Activated CD8-positive, alpha-beta memory T cell treated with anti-CD3 and anti-CD28 coated beads, Interleukin-2, amount 50 U/mL, for 1 hour (primary cell): Measurements from ENCODE around the gene RNF19B.
"Not testable (repeated sequence)": the region's sequence is repeated elsewhere in the genome, so short reads cannot be mapped to it uniquely, and the experiment has no call there.

ENCODE experiments used
- DNase-seq: peaks from one replicate; pipeline ENCODE4 v3.0.0-alpha.2; 2020; ENCODE audit errors: extremely low read depth

Gene RNF19B

GRCh38 chr1:32928715-32929114, 35.9 kb downstream of the RNF19B start:
- DNase-seq = no peak

DNA sequence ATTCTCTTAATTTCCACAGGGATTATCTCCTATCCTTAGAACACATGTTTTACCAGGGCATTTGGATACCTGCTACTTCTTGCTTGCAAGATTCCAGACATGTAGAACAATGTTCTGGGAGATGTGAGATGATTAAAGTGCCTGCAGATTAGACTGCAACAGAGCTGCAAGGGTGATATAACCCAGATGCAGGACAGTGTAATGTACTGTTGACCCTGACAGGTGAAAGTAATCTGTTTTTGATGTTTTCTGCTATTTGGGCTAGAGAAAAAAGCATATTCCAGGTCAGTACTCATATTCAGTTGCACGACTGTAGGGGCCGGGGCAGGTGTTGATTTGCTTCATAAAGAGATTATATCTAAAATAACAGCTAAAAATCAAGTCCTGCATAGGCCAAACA, 36.3 kb downstream of the RNF19B start:
- no peak for DNase-seq

DNA sequence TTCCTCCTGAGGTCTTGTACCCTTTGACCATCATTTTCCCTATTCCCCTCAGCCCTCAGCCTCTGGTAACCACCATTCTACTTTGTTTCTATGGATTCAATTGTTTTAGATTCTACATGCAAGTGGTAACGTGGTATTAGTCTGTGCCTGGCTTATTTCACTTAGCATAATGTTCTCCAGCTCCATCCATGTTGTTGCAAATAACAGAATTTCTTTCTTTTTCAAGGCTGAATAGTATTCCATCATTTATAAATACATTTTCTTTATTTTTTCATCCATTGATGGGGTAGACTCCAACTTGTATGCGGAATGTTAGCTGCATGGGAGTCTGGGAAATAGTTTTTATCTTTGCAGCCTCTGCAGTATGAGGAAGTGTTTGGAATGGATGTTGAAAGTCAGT, 37.2 kb downstream of the RNF19B start:
- no peak for DNase-seq

- DNase-seq = no peak
These were observed 38.0 kb downstream of the RNF19B start for GRCh38 chr1:32926562-32926961.

- no peak for DNase-seq
These were observed 39.0 kb downstream of the RNF19B start for GRCh38 chr1:32925403-32926162.

DNA sequence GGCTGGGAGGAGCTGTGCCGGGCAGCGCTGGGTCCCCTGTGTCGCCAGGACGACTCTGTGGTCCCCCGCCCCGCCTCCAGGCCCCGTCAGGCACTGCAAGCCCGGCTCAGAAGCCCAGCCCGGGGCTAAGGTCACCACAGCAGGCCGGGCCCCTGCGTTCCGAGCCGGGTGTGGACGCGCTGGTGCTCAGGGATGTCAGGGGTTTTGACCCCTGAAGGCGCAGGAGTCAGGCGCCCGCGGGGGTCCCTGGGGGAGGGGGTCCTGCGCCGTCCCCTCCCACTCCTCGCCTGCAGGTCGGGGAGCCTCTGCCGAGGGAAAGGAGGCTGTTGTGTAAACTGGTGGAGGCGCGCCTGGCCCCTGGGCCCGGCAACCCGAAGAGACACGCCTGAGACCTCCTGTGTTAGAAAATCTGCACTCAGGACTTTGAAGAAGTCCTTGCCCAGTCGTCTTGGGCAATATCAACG, 39.7 kb downstream of the RNF19B start:
- DNase-seq = no peak

- no peak for DNase-seq
These were observed 43.8 kb downstream of the RNF19B start for GRCh38 chr1:32920833-32921232.

DNA sequence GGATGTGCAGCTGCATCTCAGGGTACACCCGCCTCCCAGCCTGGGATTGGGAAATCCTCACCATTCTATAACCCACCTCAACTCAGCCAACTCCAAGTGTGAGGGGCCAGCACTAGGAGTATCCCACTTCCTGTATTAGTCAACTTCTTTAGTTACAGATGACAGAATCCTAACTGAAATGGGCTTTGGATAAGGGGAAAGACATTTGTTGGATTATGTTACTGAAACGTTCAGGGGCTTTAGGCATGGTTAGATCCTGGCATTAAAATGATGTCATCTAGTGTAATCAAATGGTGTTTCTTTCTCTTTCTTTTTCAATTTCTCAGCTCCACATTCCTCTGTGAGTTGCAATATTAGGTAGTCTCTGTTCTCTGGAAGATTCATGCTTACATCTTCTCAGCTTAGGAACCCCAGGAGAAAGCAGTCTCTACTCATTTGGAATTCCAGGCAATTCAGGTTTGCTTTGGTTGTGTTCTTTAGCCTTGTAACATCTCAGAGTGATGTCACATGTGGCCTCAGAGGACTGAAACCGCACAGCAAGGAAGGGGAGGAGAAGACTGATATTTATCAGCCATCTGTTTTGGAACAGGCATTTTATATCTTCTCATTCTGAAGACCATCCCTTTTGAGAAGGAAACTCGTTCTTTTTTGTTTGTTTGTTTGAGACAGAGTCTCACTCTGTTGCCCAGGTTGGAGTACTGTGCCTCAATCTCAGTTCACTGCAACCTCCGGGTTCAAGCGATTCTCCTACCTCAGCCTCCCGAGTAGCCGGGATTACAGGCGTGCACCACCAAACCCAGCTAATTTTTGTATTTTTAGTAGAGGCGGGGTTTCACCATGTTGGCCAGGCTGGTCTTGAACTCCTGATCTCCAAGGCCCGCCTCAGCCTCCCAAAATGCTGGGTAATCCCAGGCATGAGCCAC, 44.5 kb downstream of the RNF19B start:
- no peak for DNase-seq

DNA sequence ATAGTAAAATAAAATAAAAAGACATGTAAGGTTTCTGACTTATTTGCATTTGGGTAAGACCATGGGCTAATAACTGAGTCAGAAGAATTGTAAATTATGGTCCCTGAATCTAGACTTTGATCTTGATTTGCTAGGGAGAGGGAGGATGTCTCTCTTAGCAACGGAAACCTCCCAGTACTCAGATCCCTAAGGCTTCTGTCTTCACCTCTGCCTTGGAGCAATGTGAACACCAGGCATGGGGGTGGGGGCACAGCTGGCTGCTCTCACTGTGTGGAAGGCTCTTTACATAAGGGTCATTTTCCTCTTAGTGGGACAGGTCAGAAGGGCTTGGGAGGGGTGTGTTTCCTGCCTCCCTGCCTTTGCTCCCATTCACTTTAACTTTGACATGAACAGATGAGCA, 46.4 kb downstream of the RNF19B start:
- DNase-seq = no peak

GRCh38 chr1:32917521-32917920, 47.1 kb downstream of the RNF19B start:
- no peak for DNase-seq

DNA sequence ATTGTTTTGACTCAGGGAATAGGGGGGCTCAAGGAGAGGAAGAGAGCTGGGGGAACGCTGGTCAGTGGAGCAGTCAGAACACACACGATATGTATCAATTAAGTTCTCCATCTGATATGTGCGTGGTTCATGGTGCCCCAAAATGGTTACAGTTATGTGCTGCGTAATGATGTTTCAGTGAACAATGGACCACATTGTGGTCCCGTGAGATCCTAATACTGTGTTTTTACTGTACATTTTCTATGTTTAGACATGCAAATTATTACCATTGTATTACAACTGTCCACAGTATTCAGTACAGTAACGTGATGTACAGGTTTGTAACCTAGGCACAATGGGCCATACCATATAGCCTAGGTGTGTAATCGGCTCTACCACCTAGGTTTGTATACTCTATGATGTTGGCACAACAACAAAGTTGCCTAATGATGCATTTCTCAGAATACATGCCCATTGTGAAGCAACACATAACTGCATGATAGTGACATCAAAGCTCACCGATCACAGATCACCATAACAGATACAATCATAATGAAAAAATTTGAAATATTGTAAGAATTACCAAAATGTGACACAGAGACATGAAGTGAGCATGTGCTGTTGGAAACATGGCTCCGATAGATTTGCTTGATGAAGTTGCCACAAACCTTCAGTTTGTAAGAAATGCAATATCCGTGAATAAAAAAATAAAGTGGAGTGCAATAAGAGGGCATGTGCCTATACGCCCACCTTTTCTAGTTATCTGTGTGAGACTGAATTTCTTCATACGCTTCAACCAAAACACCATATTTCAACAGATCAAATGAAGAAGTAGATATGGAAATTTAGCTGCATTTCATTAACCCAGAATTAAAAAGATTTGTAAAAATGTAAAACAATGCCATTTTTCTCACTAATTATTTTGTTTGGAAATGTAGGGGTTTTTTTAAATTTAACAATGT, 48.6 kb downstream of the RNF19B start:
- no peak for DNase-seq

GRCh38 chr1:32910319-32910718, 54.3 kb downstream of the RNF19B start:
- no peak for DNase-seq

GRCh38 chr1:32907435-32907834, 57.2 kb downstream of the RNF19B start:
- DNase-seq = no peak

DNA sequence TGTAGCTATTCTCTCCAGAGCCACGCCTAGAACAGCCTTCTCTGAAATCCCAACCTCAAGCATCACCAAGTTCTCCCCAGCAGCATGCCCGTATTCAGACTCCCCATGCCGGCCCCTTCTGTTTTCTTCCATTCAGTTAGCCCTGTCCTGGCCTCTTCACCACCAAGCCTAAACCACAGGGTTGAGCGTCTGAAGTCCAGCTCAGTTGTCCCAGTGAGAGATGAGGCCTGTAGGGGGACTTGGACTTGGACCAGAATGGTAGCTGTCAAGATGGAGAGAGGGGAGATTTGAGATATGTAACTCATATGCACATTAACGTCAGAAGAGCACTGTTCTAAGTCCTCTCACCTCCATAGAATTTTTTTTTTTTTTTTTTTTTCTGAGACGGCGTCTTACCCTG, 58.0 kb downstream of the RNF19B start:
- no peak for DNase-seq

- not testable (repeated sequence) for DNase-seq
These were observed 59.0 kb downstream of the RNF19B start for GRCh38 chr1:32905588-32905987.

DNA sequence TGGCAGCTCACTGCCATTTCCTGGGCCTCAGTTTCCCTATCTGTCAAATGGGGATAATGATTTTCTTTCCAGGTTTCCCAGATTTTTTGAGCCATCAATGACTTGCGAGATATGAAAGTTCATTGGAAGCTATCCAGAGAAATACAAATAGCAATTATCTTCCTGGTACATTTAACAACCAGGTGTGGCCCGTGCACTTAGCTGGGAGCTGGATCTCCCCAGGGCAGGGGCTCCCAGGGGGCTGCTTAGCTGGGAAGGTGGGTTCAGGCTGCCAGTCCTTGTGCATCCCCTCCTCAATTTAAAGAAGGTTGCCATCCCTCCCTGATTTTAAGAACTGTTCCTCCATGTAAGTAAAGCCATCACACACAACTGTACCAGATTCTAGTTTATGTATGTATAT, 59.8 kb downstream of the RNF19B start:
- DNase-seq = no peak

- DNase-seq = no peak
These were observed 60.4 kb downstream of the RNF19B start for GRCh38 chr1:32903991-32904785.

GRCh38 chr1:32902535-32902920, 62.1 kb downstream of the RNF19B start:
- no peak for DNase-seq

GRCh38 chr1:32901823-32902534, 62.6 kb downstream of the RNF19B start:
- DNase-seq = no peak
